NCI-H2107 (cell line): ENCODE measurements around the gene COL4A3.

ENCODE experiments used
- DNase-seq: peaks from one replicate; lab custom pipeline; 2025; lab: John Stamatoyannopoulos, UW

COL4A3 gene

GRCh38 chr2:227347117-227347516, 182.7 kb downstream of the COL4A3 start:
- no peak for DNase-seq

GRCh38 chr2:227348324-227348723, 183.9 kb downstream of the COL4A3 start:
- DNase-seq = no peak

GRCh38 chr2:227349989-227350612, 185.7 kb downstream of the COL4A3 start:
- no peak for DNase-seq

- no peak for DNase-seq
Measured at GRCh38 chr2:227351639-227352038, 187.2 kb downstream of the COL4A3 start.

- no peak for DNase-seq
Measured at GRCh38 chr2:227360351-227360750, 195.9 kb downstream of the COL4A3 start.

- no peak for DNase-seq
Measured at GRCh38 chr2:227363756-227364155, 199.3 kb downstream of the COL4A3 start.
